NCI-H187 treated with DMSO at 0.1 percent for 48 hours (cell line): ENCODE results near the gene DAW1.
A peak's percentile ranks its signal among the peaks of the same experiment; 100 is the strongest.
"Not testable (repeated sequence)": the region's sequence is repeated elsewhere in the genome, so short reads cannot be mapped to it uniquely, and the experiment has no call there.

Source experiments
- DNase-seq: peaks from one replicate; lab custom pipeline; 2025; lab: John Stamatoyannopoulos, UW

Gene DAW1

GRCh38 chr2:227914362-227914761 is 42.9 kb downstream of the DAW1 start:
- DNase-seq: no peak

DNA sequence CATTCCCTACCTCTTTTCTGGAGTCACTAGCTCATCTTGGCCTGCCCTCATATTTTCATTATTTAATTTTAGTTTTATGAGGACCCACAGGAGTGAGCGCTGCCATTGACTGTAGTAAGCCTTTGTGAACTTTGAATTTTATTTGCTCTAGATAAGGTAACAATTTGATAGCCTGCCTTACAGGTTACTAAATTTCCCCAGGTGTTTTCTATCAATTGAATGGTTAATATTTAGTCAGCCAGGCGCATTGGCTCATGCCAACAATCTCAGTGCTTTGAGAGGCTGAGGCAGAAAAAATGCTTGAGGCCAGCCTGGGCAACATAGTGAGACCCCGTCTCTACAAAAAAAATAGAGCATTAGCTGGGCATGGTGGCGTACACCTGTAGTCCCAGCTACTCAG is 50.2 kb downstream of the DAW1 start:
- no peak for DNase-seq

DNA sequence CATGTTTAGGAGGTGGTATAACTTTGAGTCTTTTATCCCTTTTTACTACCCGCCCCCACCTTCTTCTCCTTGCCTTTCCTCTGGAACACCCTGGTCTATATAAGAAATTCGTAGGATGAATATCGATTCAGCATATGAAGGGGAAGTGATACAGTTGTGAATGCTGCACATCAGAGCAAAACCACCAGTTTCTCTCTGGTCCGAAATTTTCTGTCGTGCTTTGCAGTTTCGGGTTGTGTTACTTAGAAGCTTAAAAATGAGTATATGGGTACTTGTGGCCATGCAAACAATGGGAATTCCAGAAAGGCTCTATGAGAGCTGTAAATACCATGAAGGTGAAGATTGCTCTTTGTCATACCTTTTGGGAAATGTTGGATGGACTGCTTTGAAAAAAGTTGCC is 60.6 kb downstream of the DAW1 start:
- no peak for DNase-seq

- DNase-seq: no peak
Measured at GRCh38 chr2:227932403-227932802, 61.0 kb downstream of the DAW1 start.

DNA sequence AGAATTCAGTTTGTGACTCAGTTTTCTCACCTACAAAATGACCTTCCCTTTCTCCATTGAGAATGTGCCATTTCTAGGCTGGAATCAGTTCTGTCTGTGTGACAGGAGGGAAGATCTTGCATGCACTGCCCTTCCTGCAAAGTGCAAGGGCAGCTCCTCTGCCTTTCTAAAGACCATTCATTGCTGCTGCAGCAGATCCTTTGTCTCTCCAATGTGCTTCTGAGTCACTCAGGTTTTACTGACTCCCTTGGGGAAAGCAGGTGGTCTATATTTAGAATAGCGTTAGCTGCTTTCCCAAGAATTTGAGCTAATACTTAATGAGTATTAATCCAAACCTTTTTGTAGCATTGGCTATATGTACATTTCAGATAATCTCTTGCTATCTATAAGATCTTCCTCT is 62.5 kb downstream of the DAW1 start:
- DNase-seq: peak; percentile 2

- not testable (repeated sequence) for DNase-seq
Measured at GRCh38 chr2:227936249-227936648, 64.8 kb downstream of the DAW1 start.

DNA sequence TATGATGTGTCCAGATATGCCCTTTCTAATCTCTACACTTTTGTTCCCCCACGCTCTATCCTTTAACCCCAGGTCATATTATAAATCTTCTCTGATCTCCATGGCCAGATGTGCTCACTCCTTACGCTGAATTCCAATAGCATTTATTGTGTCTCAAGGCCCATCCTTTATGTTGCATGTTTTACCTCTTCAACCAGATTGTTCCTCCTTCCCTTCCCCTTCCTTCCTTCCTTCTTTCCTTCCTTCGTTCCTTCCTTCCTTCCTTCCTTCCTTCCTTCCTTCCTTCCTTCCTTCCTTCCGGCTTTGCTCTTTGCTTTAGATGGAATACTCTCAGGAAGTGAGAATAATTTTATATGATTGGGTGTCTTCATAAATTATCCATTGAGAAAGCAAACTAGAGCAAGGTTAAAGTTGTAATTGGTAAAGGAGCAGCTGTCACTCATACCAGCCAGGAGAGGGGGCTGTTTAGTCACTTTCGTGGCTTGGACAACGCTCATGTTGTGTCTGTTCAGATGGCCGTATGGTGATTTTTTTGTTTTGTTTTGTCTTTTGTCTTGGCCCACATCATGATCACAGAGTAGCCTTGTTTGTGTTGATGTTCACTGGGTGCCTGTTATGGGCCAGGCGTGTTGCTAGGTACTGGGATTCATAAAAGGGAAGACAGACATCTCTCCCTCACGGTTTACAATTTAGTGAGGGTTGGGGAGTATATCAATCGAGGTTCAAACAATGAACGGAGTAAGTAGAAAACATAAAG is 68.0 kb downstream of the DAW1 start:
- DNase-seq: peak; percentile 6

- no peak for DNase-seq
Measured at GRCh38 chr2:227942021-227942420, 70.6 kb downstream of the DAW1 start.

DNA sequence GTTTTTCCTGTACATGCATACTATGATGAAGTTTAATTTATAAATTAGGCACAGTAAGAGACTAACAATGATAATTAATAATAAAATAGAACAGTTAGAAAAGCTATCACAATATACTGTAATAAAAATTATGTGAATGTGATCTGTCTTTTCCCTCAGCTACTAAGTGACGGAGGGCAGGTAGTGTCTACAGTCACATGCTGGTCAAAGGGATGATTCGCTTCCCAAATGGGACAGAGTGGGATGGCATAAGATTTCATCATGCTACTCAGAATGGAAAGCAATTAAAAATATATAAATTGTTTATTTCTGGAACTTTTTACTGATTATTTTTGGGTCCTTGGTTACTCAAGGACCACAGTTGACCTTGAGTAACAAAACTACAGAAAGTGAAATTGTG is 71.5 kb downstream of the DAW1 start:
- no peak for DNase-seq

GRCh38 chr2:227960317-227960716 is 88.9 kb downstream of the DAW1 start:
- DNase-seq: no peak

DNA sequence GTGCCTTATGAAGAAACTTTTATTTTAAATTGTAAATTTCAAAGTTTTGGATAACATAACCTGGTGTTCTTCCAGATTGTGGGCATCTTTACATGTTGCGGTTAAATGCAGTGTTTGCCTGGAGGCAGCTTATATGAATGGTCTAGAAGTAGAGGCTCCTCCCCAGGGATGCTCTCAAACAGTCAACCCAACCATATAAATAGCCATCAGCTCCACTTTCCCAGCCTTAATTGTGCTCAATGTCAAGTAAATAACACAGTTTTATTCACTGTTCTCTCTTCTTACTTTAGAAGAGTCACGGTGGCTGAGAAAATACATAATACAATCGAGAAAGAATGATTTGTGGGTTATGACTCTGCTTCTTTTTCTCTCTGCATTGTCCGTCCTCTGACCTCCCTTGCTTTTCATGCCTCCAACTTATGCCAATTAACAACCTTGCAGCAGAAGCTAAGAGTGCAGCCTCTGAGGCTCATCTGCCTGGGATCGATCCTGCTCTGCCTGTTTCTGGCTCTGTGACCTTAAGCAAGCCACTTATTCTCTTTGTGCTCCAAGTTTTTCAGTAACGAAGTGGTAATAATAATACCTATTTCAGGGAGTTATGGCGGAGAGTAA is 100.3 kb downstream of the DAW1 start:
- peak; percentile 88 for DNase-seq

- no peak for DNase-seq
Measured at GRCh38 chr2:227973241-227973640, 101.8 kb downstream of the DAW1 start.
